ENCODE measurements around the gene COG5.

COG5 gene

DNA sequence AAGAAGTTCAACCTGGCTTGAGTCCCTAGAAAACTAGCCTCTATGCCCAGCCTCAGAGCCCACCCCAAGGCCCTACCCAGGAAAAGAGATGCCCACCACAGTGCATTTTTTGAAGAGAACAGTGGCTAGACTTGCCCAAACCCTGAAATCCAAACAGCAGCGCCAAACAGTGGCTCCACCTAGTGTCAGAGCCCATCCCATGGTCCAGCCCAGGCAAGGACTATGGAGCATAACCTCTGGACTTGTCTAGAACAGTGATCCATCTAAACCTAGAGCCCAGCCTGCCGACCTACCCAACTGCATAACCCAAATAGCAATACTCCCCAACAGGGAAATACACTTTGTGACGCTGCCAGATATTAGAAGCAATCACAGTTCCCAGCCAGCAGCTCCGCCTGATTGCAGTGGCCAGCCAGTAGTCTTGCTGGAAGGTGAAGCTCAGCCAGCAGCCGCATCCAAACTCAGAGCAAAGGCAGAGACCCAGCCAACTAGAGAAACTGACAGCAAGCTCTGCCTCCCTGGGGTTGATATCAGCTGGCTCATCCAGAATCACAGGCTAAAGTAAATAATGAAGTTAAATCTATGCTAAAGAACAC is 350.4 kb downstream of the COG5 start:
- DNase-seq: no peak

- DNase-seq: no peak
These were observed 351.0 kb downstream of the COG5 start for GRCh38 chr7:107212725-107213124.

DNA sequence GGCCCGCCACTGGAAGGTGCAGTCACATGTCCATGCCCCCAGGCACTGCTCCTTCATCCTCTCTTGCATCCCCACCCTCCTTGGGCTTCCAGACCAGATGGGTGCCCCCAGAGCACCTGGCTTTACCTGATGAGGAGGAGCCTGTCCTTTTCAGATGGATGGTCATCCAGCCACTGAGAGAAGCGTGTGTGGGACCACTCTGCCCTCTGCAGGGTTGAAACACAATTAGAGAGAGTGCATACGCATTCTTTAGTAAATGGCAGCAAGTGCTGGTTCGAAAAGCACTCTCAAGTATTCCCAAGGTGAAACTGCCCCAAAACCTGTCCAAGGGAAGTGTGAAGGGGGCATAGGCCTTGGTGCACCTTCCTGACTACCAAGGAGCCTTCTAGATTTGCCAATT is 353.3 kb downstream of the COG5 start:
- no peak for DNase-seq

DNA sequence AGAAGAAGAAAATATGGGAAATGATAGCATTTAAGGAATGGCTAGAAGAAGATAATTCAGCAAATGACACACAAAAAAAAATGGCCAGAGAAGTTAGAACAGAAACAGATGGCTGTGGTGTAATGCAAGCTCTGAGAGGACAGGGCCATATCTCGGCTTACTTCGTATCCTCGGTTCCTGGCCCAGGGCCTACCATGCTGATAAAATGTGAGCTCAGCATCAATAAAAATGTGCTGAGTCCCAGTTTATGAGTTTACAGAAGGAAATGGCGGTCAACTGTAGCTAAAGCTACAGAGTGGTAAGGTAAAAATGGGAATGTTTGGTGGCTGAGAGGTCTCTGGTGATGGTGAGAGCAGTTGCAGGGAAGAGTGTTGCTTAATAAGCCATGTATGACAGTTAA is 354.2 kb downstream of the COG5 start:
- no peak for DNase-seq

DNA sequence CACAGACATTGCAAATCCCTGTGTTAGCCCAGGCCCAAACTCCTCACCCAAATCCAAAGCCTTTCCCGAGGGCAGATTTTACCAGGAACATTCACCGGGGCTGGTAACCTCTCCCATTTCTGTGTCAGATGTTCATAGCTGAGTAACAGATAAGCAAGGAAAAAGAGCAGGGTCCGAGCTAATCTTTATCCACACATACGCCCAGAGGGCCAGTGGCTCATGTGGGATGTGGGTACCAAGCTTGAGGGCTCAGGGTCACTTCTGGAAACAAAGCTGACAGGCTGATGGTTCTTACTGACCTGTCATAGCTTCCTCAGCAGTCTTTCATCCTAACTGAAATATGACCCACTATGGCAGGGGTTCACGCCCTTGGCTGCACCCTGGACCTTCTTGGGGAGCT is 355.2 kb downstream of the COG5 start:
- DNase-seq: no peak

DNA sequence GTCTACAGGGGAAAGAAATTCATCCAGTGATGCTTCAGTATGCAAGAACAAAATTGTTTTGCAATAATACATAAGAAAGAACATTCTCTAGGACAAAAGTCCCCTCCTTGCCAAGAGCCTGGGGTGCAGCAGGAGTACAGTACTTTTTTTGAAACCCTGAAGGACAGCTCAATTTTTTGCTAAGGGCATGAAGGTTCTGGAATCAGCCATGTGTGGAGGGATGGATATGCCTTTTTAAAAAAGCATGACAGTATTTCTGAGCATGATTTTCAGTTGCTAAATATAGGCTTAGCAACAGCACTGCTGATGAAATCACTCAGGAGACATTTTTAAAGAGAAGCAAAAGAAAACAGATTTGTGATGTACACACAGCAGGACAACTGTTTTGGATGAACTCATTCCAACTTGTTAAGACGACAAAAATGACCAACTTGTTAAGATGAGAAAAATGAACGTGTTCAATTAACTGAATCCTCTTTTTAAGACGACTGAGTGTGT is 355.6 kb downstream of the COG5 start:
- DNase-seq: no peak

DNA sequence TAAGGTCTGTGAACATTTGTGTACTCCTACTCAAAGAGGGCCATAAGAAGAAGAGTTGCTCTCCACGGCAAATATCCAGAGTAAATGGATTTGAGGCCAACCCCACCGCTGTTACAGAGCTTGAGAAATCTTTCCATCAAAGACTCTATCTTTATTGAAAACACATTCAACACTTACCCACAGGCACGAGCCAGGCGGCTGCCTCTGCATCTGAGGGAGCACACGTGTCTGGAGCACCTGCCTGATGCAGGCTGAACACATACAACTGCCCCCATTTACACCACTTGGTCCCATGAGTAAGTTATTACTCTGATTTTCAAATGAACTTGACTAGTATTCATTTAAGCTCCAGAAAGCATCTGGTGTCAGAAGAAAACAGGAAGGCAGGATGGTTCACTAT is 356.3 kb downstream of the COG5 start:
- DNase-seq: no peak

DNA sequence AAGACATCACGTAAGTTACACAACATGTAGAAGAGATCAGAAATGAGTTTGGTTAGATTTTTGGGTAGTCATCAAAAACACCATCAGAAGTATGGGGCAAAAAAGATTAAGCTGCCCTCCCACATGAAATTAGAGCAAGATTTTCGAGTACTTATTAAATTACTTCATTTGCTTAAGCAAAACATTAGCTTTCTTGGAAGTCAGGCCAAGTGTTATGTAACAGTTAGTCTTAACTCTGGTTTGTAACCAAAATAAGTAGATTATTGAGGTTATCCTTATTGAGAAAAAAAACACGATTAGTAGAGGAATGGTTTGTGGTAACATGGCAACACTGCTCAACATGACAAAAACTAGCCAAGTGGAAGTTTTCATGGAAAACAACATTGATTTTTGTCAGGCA is 357.0 kb downstream of the COG5 start:
- DNase-seq: no peak

- DNase-seq: no peak
These were observed 357.6 kb downstream of the COG5 start for GRCh38 chr7:107206136-107206535.

- DNase-seq: no peak
These were observed 360.1 kb downstream of the COG5 start for GRCh38 chr7:107203607-107204006.

DNA sequence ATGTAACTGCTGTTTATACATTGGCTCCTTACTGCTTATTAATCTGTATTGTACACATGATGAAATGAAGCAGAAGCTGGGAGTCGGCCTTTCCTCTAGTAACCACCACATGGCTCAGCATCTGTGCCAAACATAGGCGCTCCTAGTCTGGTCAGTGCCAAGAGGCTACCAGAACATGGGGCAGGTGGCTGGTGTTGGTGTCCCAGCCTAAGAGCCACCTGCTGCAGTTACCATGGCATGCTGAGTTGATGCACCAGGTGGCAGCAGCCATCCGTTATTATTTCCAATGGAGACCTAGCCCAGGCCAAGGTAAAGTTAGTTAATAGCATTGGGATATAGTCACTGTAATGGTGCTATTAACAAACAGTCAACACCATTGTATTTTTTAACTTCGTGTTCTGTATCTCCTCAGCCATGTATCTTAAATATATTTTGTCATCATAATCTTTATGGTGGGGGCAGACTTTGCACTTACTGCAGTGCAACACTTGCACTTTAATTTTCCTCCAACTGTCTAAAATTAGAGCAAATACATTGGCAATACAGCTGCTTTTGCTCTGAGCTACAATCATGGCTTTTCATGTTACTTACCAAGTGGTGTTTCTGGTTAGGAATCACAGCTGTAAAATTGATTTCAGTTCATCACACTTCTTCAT is 361.8 kb downstream of the COG5 start:
- peak; percentile 63 for DNase-seq

- DNase-seq: no peak
These were observed 366.7 kb downstream of the COG5 start for GRCh38 chr7:107196834-107197610.

GRCh38 chr7:107194052-107194451 is 369.7 kb downstream of the COG5 start:
- DNase-seq: no peak

- DNase-seq: no peak
These were observed 373.6 kb downstream of the COG5 start for GRCh38 chr7:107190090-107190489.

DNA sequence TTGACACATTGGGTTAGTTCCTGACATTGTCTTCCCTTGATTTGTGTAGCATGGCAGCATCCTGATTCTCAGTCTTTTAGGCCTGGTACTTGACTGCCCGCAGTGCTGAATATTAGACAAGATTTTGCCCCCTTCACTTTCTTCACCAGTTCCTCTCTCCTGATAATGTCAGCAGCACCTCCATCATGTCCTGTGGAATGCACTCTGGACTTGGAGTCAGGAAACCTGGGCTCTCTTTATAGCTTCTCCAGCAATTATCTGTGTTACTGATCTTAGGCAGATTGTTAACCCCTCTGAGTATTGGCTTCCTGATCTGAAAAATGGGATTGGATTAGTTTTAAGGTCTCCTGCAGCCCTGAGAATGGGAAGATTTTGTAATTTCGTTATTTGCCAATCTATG is 375.9 kb downstream of the COG5 start:
- no peak for DNase-seq

- no peak for DNase-seq
These were observed 377.5 kb downstream of the COG5 start for GRCh38 chr7:107186240-107186639.

GRCh38 chr7:107185716-107186115 is 378.0 kb downstream of the COG5 start:
- no peak for DNase-seq

GRCh38 chr7:107181172-107181571 is 382.5 kb downstream of the COG5 start:
- DNase-seq: no peak

- DNase-seq: peak; percentile 73
These were observed 383.3 kb downstream of the COG5 start for GRCh38 chr7:107180378-107180777.

DNA sequence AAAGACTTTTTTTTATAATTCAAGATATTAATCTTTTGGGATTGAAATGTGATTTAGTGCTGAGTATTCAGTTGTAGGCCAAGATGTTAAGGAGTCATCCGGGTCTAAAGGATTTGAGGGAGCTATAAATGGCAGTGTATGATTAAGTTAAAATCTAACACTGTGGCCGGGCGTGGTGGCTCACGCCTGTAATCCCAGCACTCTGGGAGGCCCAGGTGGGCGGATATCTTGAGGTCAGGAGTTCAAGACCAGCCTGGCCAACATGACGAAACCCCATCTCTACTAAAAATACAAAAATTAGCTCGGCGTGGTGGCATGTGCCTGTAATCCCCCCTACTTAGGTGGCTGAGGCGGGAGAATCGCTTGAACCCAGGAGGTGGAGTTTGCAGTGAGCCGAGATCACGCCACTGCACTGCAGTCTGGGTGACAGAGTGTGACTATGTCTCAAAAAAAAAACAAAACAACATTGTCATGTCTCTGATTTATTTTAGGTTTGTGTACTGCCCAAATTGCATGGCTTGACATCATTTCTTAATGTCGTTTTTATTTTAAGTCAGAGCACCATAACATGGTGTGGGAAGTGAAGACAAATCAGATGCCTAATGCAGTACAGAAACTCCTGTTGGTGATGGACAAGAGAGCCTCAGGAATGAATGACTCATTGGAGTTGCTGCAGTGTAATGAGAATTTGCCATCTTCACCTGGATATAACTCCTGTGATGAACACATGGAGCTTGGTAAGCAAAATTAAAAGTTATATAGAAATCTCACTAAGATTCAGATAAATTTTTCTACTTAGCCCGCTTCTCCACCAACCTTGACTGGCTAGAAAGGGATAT is 384.2 kb downstream of the COG5 start:
- DNase-seq: no peak

GRCh38 chr7:107173691-107174406 is 389.9 kb downstream of the COG5 start:
- peak; percentile 26 for DNase-seq

- DNase-seq: no peak
These were observed 390.5 kb downstream of the COG5 start for GRCh38 chr7:107173191-107173590.

Measured in hematopoietic multipotent progenitor cell treated with erythropoietin and hydrocortisone succinate and interleukin-3 and kit ligand, for 8 days (in vitro differentiated cells).